Activated CD8-positive, alpha-beta memory T cell treated with anti-CD3 and anti-CD28 coated beads, Interleukin-2, amount 50 U/mL, for 24 hours (primary cell): ENCODE measurements around the gene ARIH2.
"Not testable (repeated sequence)": the region's sequence is repeated elsewhere in the genome, so short reads cannot be mapped to it uniquely, and the experiment has no call there.

Experiments
- DNase-seq: peaks from one replicate; pipeline ENCODE4 v3.0.0-alpha.2; 2020; ENCODE audit errors: extremely low read depth

ARIH2 gene

GRCh38 chr3:48918388-48919214 lies at the start of gene ARIH2:
TSS of gene ARIH2 (plus strand) at chr3:48918842. CDS start at chr3:48927559, 8,717 bp downstream.
- DNase-seq, result peak; percentile 66

GRCh38 chr3:48877671-48878070 lies 41.0 kb upstream of the ARIH2 start:
- no peak for DNase-seq

GRCh38 chr3:48879307-48879993 lies 39.2 kb upstream of the ARIH2 start:
- DNase-seq, result no peak

GRCh38 chr3:48879994-48880377 lies 38.7 kb upstream of the ARIH2 start:
- no peak for DNase-seq

GRCh38 chr3:48881006-48881405 lies 37.6 kb upstream of the ARIH2 start:
- DNase-seq, result no peak

GRCh38 chr3:48881652-48882114 lies 37.0 kb upstream of the ARIH2 start:
- DNase-seq, result no peak

GRCh38 chr3:48885753-48886152 lies 32.9 kb upstream of the ARIH2 start:
- DNase-seq, result no peak

- no peak for DNase-seq
Measured at GRCh38 chr3:48891606-48892005, 27.0 kb upstream of the ARIH2 start.

- DNase-seq, result no peak
Measured at GRCh38 chr3:48894516-48894915, 24.1 kb upstream of the ARIH2 start.

- no peak for DNase-seq
Measured at GRCh38 chr3:48896936-48897335, 21.7 kb upstream of the ARIH2 start.

- no peak for DNase-seq
Measured at GRCh38 chr3:48897460-48898376, 20.9 kb upstream of the ARIH2 start.

GRCh38 chr3:48898383-48899234 lies 20.0 kb upstream of the ARIH2 start, which contains the start of gene SLC25A20:
TSS of gene SLC25A20 (minus strand) at chr3:48898882. CDS start at chr3:48898794, 88 bp downstream.
- peak; percentile 80 for DNase-seq

- no peak for DNase-seq
Measured at GRCh38 chr3:48899273-48899672, 19.4 kb upstream of the ARIH2 start.

- not testable (repeated sequence) for DNase-seq
Measured at GRCh38 chr3:48907026-48907425, 11.6 kb upstream of the ARIH2 start.

GRCh38 chr3:48915296-48915695 lies 3.3 kb upstream of the ARIH2 start:
- DNase-seq, result no peak

GRCh38 chr3:48919215-48920138 lies 835 bp downstream of the ARIH2 start:
- DNase-seq, result peak; percentile 30

- no peak for DNase-seq
Measured at GRCh38 chr3:48926425-48927392, 8.1 kb downstream of the ARIH2 start.

- DNase-seq, result no peak
Measured at GRCh38 chr3:48927928-48928327, 9.3 kb downstream of the ARIH2 start.

- DNase-seq, result no peak
Measured at GRCh38 chr3:48928679-48929078, 10.0 kb downstream of the ARIH2 start.
